HG03095 (cell line): ENCODE data around the gene FHIP1A.
"Not testable (repeated sequence)": the region's sequence is repeated elsewhere in the genome, so short reads cannot be mapped to it uniquely, and the experiment has no call there.

ENCODE experiments used
- ATAC-seq: cut with Tn5 transposase; IDR thresholded peaks from one replicate; pipeline ENCODE4 v1.9.1; 2021; ENCODE audit warnings: moderate library complexity; ENCODE audit not compliant: unreplicated experiment

The FHIP1A gene

GRCh38 chr4:151408630-151409469 lies at the start of gene FHIP1A:
TSS of gene FHIP1A (plus strand) at chr4:151409176. CDS start at chr4:151566260, 157,084 bp downstream.
- peak; percentile 87 for ATAC-seq

- no peak for ATAC-seq
Observed at GRCh38 chr4:151359576-151359975, 49.4 kb upstream of the FHIP1A start.

GRCh38 chr4:151361126-151361525 lies 47.9 kb upstream of the FHIP1A start:
- no peak for ATAC-seq

- no peak for ATAC-seq
Observed at GRCh38 chr4:151361966-151362365, 47.0 kb upstream of the FHIP1A start.

GRCh38 chr4:151362404-151363164 lies 46.4 kb upstream of the FHIP1A start:
- peak; percentile 97 for ATAC-seq

GRCh38 chr4:151376540-151376939 lies 32.4 kb upstream of the FHIP1A start:
- no peak for ATAC-seq

- ATAC-seq: no peak
Observed at GRCh38 chr4:151389311-151389710, 19.7 kb upstream of the FHIP1A start.

- ATAC-seq: not testable (repeated sequence)
Observed at GRCh38 chr4:151389799-151390198, 19.2 kb upstream of the FHIP1A start.

- ATAC-seq: no peak
Observed at GRCh38 chr4:151395873-151396272, 13.1 kb upstream of the FHIP1A start.

- no peak for ATAC-seq
Observed at GRCh38 chr4:151400343-151400742, 8.6 kb upstream of the FHIP1A start.

- ATAC-seq: no peak
Observed at GRCh38 chr4:151401739-151402138, 7.2 kb upstream of the FHIP1A start.

GRCh38 chr4:151402145-151402865 lies 6.7 kb upstream of the FHIP1A start:
- ATAC-seq: no peak

- ATAC-seq: no peak
Observed at GRCh38 chr4:151403656-151404055, 5.3 kb upstream of the FHIP1A start.

- not testable (repeated sequence) for ATAC-seq
Observed at GRCh38 chr4:151404802-151405201, 4.2 kb upstream of the FHIP1A start.

- ATAC-seq: no peak
Observed at GRCh38 chr4:151407018-151407417, 2.0 kb upstream of the FHIP1A start.

GRCh38 chr4:151407466-151408379 lies 1.3 kb upstream of the FHIP1A start:
- peak; percentile 76 for ATAC-seq

- peak; percentile 2 for ATAC-seq
Observed at GRCh38 chr4:151408380-151408629, 671 bp upstream of the FHIP1A start.

- no peak for ATAC-seq
Observed at GRCh38 chr4:151409470-151410313, 716 bp downstream of the FHIP1A start.

GRCh38 chr4:151415978-151416377 lies 7.0 kb downstream of the FHIP1A start:
- no peak for ATAC-seq

- no peak for ATAC-seq
Observed at GRCh38 chr4:151417164-151417571, 8.2 kb downstream of the FHIP1A start.
